GM04503 (cell line): ENCODE results near the gene ROPN1.

Experiments
- DNase-seq: peaks from one replicate; pipeline ENCODE4 v3.0.0-alpha.2; 2012; ENCODE audit warnings: low read depth

ROPN1 gene

DNA sequence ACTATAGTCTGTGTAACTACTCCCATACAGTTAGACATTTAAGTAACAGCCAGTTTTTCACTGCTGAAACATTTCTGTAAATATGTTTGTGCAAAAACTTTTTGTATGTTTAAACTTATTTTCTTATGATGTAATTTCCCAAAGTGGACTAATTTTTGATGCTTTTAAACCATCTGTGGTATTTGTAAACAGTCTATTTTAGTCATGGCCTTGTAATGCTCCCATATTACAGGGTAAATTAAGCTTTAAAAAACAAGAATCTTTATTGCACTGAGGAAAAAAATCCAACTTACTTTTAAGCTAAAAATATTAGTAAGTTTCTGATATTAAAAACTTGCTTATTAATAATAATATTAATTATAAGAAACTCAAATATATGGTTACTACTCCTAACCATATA lies 44.4 kb downstream of the ROPN1 start:
- no peak for DNase-seq

DNA sequence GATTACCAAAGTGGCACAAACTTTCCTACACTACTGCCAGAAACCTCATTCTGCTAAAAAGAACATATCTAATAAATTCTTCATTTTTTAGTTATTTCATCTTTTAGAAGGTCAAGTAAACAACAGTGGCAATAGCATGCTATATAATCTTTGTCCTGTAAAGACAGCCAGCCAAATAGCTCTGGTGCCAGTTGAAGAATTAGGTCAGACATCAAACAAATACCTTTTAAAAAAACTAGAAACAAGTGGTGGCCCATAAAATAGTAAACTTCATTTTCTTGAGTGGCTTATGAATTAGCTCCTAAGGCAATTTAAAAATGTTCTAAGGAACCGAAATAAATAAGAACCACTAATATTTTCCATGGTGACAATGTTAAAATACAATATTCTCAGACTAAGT lies 50.4 kb downstream of the ROPN1 start:
- no peak for DNase-seq

DNA sequence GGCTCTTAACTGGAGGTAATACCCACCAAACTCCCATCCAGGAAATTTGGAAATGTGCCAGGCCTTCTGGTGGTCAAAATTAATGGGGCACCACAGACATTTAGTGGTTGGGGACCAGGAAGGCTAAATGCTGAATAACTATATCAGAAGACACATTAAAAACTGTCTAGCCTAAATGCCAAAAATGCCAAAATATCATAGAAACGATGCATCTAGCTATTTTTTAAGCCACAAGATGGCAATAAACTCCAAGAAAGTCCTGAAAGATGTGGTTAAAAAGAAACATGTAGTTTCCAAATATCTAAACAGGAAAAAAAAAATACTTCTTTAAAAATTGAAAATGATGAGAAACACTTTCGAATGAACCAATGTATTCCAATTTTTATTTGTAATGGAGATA lies 50.8 kb downstream of the ROPN1 start:
- no peak for DNase-seq

DNA sequence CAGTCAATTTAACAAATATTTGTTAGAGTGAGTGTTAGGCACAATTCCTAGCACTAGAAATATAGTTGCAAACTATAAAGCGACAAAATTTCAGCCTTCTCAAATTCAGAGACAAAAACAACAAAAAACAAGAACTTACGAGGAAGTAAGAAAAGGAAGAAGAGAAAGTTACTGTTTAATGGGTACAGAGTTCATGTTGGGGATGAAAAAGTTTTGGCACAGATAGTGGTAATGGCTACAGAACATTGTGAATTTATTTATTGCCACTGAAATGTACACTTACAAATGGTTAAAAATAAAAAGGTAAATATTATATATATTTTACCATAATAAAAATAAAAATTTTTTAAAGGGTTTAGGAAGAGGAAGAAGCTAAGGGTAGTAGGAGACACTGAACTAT lies 52.2 kb downstream of the ROPN1 start:
- DNase-seq, result no peak

DNA sequence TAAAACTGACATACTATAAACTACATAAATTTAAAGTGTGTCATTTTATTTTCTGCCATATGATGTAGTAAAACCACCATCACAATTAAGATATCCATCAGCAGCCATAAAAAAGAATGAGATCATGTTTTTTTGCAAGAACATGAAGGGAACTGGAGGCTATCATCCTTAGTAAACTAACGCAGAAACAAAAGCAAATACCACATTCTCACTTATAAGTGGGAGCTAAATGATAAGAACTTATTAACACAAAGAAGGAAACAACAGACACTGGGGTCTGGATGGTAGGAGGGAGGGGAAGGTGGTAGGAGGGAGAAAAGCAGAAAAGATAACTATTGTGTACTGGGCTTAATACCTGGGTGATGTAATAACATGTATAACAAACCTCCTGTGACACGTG lies 55.5 kb downstream of the ROPN1 start:
- no peak for DNase-seq

DNA sequence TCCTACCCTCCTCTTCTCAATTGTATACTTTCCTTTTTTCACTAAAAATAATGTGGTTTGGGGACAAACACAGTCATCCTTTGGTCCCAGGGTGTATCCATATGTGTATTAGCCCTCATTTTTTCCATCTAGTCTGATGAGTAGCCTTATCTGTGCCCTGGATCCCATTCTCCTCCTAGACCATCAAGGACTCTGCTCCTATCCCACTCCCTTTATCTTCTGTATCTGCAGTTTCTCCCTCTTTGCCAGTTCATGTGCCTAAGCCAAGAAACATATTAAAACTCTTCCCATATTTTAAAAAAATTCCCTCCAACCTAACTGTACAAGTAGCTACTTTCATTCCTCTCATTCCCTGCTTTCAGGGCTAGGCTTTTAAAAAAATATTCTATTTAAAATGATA lies 56.1 kb downstream of the ROPN1 start:
- no peak for DNase-seq

DNA sequence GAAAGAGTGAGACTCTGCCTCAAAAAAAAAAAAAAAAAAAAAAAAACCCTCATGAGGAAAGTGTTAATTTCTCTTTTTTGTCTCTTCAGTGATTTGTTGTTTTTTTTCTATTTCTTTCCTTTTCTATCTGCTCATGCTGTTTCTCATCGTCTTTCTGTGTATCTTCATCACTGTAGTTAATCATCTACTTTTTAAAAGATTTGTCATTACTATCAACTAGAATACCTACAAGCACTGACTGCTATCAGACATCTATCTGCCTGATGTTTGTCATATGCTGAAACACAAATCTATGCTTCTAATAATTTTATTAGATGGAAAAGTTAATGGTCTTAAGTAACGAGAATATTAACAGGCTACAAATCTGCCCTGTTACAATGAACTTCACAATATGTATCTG lies 57.7 kb downstream of the ROPN1 start:
- DNase-seq, result no peak

DNA sequence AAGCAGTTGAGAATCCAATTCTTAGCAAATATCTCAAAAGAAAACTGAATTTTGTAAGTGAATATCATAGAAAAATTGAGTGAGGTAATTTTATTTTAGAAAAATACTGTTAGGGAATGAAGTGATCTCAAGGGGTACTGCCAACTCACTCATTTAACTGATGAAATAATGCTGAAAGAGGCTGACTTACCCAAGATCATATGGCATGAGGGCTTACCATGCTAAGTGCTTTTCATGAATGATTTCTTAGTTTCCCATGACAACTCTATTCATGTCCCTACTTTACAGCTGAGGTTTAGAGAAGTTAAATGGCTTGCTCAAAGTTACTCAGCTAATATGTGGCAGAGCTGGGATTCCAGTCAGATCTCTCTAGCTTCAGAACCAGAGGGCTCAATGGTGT lies 61.5 kb downstream of the ROPN1 start:
- no peak for DNase-seq

DNA sequence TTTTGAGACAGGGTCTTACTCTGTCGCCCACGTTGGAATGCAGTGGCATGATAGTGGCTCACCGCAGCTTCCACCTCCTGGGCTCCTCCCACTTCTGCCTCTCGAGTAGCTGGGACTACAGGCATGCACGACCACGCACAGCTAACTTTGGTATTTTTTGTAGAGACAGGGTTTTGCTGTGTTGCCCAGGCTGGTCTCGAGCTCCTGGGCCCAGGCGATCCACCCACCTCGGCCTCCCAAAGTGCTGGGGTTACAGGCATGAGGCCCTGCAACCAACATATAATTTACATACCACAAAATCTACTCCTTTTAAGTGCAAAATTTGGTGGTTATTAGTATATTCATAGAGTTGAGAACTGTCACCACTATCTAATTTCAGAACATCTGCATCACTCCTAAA lies 62.6 kb downstream of the ROPN1 start:
- no peak for DNase-seq

DNA sequence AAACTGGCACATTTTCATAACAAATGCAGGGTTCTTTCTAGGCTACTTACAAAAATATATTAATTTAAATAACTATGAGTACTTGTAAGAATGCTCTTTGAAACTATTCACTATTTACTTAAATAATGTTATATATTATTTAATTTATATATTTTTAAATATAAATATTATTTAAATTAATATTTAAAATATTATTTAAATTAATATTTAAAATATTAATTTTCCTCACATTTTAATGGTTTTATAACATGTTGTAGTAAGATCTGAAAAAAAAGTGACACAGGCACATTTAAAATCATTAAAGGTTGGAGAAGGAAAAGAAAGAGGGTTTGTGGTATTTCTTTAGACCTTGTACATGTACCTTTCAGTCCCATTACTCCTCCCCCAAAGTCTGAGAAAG lies 65.5 kb downstream of the ROPN1 start:
- no peak for DNase-seq

DNA sequence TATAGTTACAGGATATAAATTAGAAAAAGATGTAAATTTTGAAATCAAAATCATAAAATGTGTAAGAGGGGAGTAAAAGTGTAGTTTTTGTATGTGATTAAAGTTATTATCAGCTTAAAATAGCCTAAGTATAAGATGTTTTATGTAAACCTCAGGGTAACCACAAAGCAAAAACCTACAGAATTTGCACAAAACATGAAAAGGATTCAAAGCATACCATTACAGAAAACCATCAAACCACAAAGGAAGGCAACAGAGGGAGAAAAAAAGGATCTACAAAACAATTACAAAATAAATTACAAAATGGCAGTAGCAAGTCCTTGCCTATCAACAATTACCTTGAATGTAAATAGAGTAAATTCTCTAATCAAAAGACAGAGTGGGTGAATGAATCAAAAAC lies 71.1 kb downstream of the ROPN1 start:
- no peak for DNase-seq

DNA sequence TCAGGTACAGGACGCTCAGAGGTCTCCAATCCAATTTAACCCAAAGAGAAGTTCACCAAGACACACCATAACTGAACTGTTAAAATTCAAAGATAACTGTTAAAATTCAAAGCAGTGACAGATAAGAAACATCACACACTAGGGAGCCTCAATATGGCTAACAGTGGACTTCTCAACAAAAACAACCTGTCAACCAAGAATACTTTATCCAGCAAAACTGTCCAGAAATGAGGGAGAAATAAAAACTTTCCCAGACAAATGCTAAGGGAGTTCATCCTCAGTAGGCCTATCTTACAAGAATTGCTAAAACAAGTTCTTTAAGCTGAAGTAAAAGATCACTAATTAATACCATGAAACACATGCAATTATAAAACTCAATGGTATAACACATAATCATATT lies 71.5 kb downstream of the ROPN1 start:
- DNase-seq, result no peak

DNA sequence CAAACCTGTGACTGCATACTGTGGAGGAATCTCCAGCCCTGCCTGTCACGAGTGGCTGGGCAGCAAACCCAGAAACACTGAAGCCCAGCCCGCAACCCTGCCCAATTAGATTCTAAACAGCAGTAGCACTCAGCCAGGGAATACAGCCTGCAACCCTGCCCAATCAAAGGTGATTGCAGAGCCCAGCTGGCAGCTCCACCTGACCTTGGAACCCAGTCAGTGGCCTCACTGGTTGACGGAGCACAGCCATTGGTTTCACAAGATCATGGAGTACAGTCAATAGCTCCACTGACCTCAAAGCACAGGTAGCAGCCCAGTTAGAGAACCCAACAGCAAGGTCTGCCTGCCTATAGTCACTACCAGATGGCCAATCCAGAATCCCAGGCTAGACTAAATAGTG lies 72.6 kb downstream of the ROPN1 start:
- DNase-seq, result no peak
